NCI-H82 treated with DMSO at 0.1 percent for 48 hours (cell line): ENCODE results near the gene TESMIN.

Source experiments
- DNase-seq: peaks from one replicate; lab custom pipeline; 2025; ENCODE audit not compliant: unreplicated experiment; lab: John Stamatoyannopoulos, UW

The TESMIN gene

DNA sequence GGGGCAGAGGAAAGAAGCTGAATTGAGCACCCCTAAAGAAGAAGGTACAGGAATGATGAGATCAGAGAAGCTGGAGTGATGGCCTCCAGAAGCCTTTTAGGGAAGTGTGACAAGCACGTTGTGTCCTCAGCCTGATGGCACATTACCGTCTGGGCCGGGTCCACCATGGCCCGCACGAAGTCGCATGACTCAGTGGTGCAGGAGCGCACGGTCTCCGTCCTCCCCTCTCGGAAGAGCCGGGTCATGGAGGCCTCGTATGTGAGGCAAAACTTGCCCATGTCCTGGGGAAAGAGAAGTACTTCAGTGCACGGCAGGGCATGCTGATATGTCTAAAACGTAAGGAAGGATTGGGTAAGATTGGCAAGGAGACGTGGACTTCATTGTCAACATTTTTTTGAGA lies 11.2 kb upstream of the TESMIN start:
- DNase-seq, result no peak

DNA sequence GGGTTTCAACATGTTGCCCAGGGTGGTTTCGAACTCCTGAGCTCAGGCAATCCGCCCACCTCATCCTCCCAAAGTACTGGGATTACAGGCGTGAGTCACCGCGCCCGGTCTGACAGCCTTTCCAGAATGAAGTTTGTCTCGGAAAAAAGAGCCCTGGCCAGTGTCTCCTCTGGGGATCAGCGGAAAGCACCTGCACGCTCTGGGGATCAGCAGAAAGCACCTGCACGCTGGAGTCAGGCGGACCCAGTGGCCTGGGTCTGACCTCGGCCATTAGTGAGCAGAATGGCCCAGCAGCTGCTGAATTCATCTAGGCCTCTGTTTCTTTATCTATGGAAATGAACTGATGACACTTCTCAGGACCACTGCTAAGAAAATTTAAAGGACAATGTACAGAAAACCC lies 10.5 kb upstream of the TESMIN start:
- DNase-seq, result no peak

DNA sequence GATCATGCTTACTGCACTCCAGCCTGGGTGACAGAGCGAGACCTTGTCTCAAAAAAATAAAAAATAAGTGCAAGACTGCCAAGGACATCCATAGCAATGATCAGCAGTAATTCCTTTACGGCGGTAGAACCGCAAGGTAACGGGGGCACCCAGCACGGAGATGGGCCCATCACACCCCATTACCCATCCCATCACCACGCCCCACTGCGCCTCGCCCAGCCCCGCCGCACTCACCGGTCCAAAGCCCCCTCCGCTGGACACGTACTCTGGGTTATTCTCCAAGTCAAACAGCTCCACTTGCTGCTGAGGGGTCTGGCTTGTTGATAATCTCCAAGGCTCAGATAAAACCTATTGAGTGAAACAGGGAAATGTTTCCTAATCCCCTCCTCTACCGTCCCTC lies 8.7 kb upstream of the TESMIN start:
- DNase-seq, result no peak

DNA sequence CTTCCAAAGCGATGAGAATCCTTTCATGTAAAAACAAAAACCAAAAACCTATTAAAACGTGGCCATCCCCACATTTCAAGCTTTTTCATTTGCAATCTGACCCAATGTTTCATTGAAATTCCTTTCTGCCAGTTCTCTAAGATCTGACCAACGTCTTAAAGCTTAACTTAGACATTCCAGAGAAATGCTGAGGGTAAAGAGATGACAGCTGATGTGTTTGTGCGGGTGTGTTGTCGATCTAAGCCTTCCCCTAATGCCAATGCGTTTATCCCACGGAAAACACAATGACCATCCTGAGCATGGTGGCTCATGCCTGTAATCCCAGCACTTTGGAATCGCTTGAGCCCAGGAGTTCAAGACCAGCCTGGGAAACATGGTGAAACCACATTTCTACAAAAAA lies 6.4 kb upstream of the TESMIN start:
- DNase-seq, result no peak

DNA sequence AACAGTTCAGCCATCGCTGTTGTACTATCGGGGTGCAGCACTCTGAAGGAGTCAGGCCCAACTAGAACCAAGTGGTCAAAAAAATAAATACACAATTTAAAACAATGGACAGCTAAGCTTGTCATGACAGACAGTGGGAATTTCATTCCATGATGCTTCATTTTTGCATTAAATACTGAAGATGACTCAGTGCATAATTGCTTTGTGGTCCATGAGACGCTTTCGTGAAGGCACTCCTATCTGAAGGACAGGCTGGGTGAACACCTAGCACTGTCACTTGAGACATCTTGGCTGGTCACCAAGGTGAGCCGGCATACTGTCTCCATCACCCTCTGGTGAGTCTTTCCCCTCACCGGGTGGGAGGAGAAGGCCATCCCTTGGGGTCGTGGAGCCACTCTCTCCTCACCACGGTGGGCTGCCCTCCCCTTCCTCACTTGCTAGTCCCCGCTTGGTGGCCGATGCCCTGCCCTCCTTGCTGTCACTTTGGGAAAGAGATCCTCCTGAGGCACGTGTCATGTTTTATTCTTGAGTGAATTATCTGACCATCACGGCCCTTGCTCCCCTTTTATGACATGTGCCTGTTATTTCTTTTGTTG lies 4.9 kb upstream of the TESMIN start:
- no peak for DNase-seq

DNA sequence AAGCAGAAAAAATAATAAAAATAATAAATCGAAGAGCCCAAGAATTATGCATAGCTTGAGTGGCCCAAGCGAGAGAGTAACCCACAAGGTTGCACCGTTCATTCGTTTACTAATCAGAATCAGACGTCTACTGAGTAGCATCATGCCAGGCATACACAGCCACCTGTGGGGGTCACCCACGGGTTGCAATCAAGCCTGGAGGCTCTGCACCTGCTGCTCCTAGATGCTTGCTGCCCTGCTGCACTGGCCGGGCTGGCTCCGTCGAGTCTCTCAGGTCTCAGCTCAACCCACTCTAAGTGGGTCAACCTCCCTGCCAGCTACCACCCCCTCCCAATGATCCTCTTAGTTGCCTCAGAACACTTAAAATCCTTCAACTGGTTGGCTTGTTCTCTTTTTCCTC lies 2.0 kb upstream of the TESMIN start:
- DNase-seq, result no peak

DNA sequence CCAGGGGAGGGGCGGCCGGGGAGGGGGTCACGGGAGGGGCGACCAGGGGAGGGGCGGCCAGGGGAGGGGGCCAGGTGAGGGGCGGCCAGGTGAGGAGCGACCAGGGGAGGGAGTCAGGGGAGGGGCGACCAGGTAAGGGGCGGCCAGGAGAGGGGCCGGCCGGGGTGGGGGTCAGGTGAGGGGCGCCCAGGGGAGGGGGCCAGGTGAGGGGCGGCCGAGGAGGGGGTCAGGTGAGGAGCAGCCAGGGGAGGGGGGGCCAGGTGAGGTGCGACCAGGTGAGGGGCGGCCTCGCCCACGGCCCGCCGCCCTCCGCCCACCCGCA lies 355 bp downstream of the TESMIN start:
- DNase-seq, result no peak

DNA sequence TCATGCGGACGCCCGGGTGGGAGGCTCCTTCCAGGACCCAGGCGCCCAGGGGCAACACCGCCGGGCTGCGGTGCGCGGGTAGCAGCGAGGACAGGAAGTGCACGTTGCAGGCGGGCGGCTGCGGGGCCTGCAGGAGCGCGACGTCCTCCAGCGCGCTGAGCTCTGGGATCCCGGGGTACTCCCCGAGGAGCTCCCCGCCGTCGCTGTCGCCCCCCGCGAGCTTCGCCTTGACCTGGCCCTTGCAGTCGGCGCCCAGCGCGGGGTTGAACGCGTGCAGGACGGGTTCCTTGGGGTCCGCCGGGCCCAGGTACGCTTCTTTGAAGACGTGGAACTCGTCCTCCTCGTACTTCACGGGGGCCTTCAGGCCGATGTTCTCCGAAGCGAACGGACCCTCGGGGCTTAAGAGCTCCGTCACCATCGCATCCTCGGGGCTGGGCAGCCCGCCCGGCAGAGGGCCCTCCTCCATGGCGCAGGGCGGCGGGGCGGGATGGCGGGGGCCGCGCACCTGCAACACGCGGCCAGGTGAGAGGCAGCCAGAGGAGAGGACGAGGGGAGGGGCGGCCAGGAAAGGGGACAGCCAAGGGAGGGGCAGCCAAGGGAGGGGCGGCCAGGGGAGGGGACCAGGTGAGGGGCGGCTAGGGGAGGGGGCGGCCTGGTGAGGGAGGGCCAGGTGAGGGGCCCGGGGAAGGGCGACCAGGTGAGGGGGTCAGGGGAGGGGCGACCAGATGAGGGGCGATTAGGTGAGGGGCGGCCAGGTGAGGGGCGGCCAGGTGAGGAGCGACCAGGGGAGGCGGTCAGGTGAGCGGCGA lies 921 bp downstream of the TESMIN start:
- DNase-seq, result no peak

DNA sequence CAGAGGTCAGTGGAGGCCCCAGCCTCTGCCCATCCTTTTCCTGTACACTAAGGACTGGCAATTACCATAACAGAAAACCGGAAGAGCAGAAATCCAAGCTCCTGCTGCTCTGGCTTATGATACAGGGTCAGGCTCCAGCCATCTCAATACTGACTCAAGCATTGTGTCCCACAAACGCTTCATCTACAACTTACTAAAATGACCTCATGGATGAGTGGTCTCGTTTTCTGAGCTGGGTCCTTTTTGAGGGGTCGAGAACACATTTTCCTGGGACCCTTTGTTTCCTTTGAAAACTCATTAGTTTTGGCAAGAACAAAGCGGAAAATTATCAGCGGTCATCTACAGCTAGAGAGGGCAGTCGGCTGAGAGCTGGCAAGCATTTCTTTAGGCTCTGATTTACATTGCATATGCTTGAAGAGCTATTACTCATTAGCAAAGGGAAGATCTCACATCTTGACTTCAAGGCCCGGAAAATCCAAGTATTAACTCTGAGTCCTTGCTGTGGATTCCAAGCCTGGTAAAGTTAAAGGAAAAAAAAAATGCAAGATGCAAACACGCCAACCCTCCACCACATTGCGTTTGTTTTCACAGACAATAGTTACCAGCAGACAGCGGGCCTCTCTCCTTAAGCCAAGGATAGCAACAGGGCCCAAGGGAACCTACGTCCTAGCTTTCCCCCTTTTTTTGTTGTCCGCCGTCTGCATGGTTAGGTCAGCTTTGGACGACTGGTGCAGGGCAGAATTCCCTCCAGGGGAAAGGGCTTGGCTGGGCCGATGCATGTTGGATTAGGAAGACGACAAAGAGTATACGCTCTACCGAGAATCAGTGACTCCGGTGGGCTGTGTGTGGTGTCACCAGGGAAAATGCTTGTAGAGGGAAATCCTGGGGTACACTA lies 1.8 kb downstream of the TESMIN start:
- no peak for DNase-seq

DNA sequence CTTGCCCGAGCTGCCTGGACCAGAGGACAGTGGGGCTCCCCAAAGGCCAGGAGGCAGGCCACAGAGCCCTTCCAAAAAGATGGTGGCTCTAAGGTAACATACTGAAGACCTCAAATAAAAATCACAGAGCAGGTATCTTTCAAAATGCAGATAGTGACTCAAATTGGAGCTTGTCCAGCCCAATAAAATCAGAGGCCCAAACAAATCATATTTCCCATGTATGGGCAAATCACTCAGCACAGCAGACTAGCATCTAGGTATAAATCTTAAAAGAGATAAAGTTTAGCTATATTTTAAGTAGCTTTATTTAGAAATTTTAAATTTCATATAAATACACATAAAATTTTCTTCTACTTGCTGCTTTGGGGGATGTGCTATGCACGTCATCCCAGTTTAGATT lies 3.3 kb downstream of the TESMIN start:
- DNase-seq, result no peak

DNA sequence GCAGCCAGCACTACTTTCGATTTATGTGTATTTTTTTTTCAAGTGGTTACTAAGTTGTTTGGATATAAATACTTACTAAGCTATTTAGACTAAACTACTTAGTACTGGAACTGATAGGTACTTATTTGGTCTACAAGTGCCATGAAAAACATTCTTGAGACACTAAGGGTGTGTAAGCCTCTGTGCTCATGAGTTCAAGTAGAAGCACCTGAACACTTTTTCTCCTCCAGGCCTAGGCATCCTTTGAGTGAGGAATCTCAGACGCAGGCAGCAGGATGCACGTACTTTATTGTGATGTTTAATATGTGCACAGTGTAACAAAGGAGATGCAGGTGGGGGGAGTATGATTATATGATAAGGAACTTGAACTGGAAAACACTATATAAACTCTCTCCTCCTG lies 7.8 kb downstream of the TESMIN start:
- no peak for DNase-seq

DNA sequence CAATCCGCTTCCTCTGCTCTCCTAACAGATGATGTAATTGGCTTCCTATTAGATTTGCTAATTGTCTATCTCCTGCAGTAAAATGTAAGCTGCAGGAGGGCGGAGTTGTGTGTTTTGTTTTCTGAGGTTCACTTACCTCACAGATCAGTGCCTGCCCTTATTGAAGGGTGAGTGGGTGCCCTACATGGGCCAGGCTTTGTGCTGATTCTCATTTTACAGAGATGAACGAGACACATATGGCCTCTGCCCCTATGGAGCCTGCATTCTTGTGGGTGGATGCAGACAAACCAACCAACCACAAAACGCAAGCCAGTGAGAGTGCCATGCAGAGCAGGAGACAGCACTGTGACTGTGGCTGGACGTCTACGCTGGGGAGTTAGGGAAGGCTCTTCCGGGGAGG lies 9.9 kb downstream of the TESMIN start:
- no peak for DNase-seq

DNA sequence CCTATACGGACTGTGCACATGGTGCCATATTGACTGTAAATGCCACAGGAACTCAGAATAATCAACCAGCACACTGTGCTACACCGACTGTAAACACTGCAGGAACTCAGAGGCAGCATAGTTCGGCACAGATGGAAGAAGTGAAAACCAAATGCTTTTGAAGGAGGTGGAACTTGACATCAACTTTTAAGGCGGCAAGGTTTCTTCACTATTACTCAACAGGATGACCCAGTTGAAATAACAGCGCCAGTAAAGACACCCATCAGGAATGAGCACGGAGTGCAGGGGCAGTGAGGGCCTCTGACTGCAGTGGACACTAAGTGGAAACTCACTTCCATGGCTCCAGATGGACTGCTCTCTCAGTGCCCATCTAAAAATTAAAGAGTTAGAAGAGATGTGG lies 15.7 kb downstream of the TESMIN start:
- no peak for DNase-seq

DNA sequence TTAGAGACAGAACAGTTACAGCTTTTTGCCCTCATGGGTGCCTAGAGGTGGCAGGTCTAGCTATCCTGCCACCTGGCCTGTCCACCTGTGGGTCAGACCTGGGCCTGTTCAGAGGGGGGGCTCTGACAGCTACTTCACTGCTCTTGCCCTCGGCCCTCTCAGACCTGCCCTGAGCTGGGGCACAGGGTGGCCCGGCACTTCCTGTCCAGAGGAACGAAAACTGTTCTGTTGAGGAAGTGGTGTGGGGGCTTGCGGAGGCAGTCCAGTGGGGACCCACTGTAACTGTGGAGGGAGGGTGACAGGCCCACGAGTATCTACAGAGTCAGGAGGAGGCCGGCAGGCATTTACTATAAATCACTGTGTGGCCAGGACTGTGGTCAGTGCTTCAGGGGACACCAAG lies 16.2 kb downstream of the TESMIN start:
- no peak for DNase-seq

DNA sequence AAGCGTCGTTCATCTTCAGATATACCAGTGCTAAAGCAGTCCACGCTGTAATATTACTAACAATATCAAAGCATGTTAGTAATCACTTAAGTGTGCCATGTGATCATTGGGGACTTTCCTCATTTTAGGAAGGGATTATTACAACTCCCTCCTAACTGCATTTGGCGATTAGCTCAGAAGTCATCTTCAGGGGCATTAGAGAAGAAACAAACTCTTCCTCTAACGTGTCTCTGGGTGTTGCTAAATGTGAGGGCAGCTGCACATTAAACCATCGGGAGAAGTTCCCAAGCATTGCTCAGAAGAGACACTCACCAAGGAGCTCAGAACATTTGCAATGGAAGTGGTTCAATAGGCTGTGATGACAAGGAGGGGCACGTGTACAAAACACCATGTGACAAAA lies 17.2 kb downstream of the TESMIN start:
- no peak for DNase-seq

DNA sequence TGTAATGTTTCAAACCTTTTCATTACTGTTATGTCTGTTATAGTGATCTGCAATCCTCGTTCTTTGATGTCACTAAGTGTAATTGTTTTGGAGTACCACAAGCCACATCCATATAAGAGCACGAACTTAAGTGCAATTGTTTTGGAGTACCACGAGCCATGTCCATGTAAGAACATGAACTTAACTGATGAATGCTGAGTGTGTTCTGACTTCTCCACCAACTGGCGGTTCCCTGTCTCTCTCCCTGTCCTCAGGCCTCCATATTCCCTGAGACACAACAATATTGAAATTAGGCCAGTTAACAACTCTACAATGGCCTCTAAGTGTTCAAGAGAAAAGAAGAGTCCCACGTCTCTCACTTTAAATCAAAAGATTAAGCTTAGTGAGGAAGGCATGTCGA lies 23.5 kb downstream of the TESMIN start:
- no peak for DNase-seq

DNA sequence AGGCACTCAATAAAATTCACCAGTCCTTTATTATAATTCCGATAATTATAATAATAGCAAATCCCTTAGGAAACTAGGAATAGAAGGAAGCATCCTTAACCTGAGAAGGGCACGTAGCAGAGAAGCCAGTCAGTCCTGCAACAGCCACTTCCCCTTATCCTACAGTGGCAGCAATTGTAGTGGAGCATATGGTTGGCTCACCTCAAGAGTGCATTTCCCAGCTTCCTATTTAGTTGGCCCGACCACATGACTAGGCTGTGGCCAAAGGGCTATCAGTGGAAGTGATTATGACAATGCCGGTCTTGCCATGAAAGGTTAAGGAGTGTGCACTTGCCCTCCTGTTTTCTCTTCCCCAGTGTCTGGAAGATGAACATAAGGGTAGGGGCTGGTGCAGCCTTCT lies 27.0 kb downstream of the TESMIN start:
- no peak for DNase-seq

DNA sequence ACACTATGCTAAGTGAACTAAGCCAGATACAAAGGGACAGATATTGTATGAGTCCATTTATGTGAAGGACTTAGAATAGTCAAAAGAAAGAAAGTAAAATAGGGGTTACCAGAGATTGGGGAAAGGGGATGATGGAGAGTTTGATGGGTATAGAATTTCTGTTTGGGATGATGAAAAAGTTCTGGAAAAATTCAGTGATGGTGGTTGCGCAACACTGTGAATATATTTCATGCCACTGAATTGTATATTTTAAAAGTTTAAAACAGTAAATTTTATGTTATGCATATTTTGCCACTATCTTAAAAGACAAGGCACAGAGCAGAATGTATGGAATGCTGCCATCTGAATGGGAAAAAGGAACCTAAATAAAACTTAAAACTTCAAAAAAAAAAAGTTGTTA lies 29.2 kb downstream of the TESMIN start:
- DNase-seq, result no peak

DNA sequence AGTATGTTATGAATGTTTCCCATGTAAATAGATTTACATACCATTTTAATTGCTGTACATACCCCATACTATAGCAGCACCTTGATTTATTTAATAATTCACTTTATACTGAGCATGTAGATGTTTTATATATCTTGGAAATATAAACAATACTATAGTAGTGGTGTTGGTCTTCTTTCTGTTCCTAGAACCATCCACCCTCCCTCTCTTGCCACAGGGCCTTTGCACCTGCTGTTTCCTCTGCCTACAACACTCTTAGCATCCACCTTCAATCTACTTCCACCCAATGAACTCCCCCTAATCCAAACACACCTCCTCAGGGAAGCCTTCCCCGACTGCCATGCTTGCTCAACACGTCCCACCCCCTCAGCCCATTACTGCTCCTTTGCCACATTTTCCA lies 30.2 kb downstream of the TESMIN start:
- no peak for DNase-seq

DNA sequence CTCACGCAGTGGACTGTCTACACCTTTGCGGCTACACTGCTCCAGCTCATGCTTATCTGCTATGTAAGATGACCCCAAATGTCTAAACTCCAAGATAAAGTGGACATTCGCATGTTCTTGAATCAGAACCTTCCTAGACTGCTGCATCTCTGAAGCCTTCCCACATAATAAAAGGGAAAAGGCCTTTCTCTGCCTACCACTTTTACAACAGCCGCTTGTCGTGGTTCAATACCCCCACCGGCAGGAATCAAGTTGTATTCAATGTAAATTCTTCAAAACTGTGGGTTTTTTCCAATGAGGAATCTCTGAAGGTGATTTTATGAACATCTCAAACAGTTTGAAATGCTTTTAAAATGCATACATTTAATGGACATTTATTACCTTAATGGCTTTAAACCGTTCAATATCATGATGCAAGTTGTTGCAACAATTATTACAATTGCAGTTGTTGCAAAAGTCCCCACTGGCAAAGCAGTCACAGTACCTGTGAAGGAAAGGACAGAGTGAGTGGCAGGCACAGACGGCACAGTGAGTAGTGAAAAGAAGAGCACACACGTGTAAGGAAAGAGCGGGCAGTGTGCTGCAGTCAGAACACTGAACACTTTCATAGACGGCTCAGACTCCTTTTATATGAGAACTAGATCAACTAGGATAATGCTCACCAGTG lies 35.7 kb downstream of the TESMIN start:
- no peak for DNase-seq

DNA sequence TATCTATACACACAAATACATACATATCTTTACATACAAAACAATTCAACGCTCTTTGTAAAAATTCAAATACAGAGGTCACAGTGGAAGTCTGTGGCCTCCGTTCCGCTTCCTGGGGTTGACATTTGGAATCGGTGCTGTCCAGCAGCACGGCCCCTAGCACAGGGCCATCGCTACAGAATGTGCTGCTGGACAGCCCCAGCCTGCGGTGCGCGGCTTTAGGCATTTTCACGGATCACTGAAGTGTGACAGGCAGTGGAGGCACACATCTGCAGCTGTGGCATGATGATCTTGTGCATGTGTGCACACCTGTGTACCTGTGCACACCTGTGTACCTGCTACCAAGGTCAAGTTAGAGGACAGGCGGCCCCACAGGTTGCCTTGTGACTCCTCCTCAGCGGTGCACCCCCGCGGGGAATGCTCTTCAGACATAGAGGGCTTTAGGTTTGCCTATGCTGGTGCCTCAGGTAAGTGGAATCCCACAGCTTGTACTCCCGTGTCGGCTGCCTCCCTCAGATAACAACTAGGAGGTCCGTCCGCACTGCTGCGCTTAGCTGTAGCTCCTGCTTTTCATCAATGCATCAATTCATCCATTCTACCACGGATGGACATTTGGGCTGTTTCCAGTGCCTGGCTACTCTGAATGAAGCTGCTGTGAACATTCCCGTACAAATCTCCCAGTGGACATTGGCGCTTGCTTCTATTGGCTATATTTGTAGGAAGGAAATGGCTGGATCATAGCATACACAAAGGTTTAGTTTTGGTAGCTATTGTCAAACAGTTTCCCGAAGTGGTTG lies 37.1 kb downstream of the TESMIN start:
- no peak for DNase-seq
